ENCODE data around the gene CLEC7A. TPM values are rescaled to one million over a fixed set of nuclear protein-coding genes. Genes with fewer than 3 reads are reported as not detected.

The CLEC7A gene
- total RNA-seq, 2 donors from 2014 or later, result 3.4 to 4.6 TPM

DNA sequence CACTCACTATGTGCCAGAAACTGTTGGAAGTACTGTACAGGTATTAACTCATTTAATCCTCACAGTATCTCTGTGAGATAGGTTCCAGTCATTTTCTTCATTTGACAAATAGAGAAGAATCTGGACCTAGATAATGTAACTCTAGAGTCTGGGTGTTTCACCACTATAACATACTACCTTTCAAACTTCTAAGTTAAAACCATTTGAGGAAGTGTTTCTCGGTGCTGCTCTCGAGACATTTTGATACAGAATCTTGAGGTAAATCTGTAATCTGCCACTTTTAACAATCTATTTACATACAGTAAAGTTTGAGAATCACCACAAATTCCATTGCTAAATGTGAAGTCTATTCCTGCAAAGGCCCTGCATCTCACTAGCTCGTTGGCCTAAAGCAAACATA lies 33.1 kb upstream of the CLEC7A start:
- Histone ChIP-seq H3K4me1 (replicated peaks) (no peaks in the 10 kb centered on the region), H3K27me3 (replicated peaks; ENCODE audit: insufficient read depth) (no peaks in the 10 kb centered on the region), H3K4me3 (no peak overlapping the region), H3K27ac (no peak overlapping the region), H3K9me3 (no peaks in the 10 kb centered on the region), H3K36me3 (no peaks in the 10 kb centered on the region)
- no peak for TF ChIP-seq POLR2A (IDR thresholded peaks at IDR 0.05)
- no peak for TF ChIP-seq POLR2AphosphoS5 (IDR thresholded peaks at IDR 0.05)
- TF ChIP-seq, protein P1, sequence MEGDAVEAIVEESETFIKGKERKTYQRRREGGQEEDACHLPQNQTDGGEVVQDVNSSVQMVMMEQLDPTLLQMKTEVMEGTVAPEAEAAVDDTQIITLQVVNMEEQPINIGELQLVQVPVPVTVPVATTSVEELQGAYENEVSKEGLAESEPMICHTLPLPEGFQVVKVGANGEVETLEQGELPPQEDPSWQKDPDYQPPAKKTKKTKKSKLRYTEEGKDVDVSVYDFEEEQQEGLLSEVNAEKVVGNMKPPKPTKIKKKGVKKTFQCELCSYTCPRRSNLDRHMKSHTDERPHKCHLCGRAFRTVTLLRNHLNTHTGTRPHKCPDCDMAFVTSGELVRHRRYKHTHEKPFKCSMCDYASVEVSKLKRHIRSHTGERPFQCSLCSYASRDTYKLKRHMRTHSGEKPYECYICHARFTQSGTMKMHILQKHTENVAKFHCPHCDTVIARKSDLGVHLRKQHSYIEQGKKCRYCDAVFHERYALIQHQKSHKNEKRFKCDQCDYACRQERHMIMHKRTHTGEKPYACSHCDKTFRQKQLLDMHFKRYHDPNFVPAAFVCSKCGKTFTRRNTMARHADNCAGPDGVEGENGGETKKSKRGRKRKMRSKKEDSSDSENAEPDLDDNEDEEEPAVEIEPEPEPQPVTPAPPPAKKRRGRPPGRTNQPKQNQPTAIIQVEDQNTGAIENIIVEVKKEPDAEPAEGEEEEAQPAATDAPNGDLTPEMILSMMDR (IDR thresholded peaks at IDR 0.05), result no peak
- DNase-seq (ENCODE audit: low spot score), result no peak
- 74% methylated on average over 3 of the region's 3 CpGs for WGBS
- intact Hi-C loops (cut with DNase I), result no loop called here

DNA sequence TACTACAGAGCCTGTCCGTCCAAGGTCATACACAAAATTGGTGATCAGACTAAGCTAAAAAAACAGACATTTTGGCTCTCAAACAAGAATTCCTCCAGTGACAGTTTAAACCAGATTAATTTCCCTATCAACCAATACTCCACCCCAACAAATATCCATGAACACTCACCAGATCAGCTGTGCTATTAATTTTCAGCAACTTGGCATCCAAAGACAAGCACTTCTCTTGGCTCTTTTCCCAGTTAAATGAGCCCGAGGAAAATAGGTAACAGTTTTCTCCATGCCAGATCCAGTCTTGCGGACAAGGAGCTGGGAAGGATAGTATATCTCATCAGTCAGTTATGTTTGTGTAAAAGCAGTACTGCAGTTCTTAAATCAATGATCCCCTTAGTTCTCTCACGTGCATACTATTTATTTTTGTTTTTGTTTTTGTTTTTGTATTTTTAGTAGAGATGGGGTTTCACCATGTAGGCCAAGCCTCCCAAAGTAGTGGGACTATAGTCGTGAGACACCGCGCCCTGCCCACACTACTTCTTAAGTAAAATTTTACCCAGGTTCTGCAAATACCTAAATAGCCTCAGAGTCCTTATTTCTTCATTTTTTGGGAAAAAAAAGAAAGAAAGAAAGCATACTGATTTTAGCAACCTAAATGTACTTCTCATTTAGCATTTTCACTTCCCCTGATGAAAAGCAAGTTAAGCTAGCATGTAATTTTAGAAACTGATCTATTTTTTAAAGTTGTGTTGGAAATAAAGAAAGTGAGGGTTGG lies 30.8 kb upstream of the CLEC7A start:
- Histone ChIP-seq H3K27me3 (replicated peaks; ENCODE audit: insufficient read depth) (no peaks in the 10 kb centered on the region), H3K36me3 (no peaks in the 10 kb centered on the region), H3K4me1 (replicated peaks) (no peaks in the 10 kb centered on the region), H3K9me3 (no peaks in the 10 kb centered on the region), H3K27ac (no peak overlapping the region), H3K4me3 (no peak overlapping the region)
- TF ChIP-seq POLR2A (IDR thresholded peaks at IDR 0.05) (no peak), POLR2AphosphoS5 (IDR thresholded peaks at IDR 0.05) (no peak)
- no peak for DNase-seq (ENCODE audit: low spot score)
- 44% methylated on average over 7 of the region's 7 CpGs for WGBS
- intact Hi-C loops (cut with DNase I), result no loop called here

DNA sequence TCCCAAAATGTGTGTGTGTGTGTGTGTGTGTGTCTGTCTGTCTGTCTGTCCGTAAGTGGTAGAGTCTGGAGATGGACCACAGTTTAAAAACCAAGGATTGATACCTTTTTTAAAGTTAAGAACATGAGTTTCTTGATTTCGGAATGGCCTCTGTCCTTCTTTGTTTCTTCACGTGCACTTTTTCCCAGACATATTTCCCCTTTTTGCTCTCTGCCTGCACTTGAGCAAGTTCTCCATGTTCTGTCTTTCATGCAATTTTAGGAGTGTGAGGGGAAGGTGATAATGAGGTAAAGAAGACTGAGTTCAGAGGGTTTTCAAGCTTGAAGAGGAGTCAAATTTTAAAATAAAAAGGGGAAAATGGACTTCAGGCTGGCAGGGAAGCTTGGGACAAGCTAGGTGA lies 29.3 kb upstream of the CLEC7A start:
- intact Hi-C loops (cut with DNase I), result no loop called here
- 43% methylated on average over 3 of the region's 3 CpGs for WGBS
- Histone ChIP-seq H3K4me1 (replicated peaks) (no peaks in the 10 kb centered on the region), H3K9me3 (no peaks in the 10 kb centered on the region), H3K27ac (no peak overlapping the region), H3K4me3 (no peak overlapping the region), H3K36me3 (no peaks in the 10 kb centered on the region), H3K27me3 (replicated peaks; ENCODE audit: insufficient read depth) (no peaks in the 10 kb centered on the region)
- no peak for DNase-seq (ENCODE audit: low spot score)
- TF ChIP-seq POLR2AphosphoS5 (IDR thresholded peaks at IDR 0.05) (no peak), POLR2A (IDR thresholded peaks at IDR 0.05) (no peak)
- TF ChIP-seq, protein P1 (IDR thresholded peaks at IDR 0.05), result no peak

DNA sequence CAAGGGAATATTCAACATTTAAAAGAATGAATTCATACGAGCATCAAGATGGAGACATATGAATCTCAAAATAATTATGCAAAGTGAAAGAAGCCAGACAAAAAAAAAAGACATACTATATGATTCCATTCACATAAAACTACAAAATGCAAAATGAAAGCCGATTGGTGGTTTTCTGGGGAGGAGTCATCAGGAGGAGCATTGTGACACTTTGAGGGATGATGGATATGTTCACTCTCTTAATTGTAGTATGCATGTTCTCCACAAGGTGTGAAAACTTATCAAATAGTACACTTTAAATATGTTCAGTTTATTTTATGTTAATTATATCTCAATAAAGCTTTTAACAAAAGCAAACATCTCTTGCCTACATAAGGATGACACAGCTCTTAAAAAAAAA lies 28.4 kb upstream of the CLEC7A start:
- Histone ChIP-seq H3K9me3 (no peaks in the 10 kb centered on the region), H3K27me3 (replicated peaks; ENCODE audit: insufficient read depth) (no peaks in the 10 kb centered on the region), H3K27ac (no peak overlapping the region), H3K4me1 (replicated peaks) (no peaks in the 10 kb centered on the region), H3K4me3 (no peak overlapping the region), H3K36me3 (no peaks in the 10 kb centered on the region)
- intact Hi-C loops (cut with DNase I), result no loop called here
- DNase-seq (ENCODE audit: low spot score), result no peak
- 94% methylated on average over 2 of the region's 2 CpGs for WGBS
- TF ChIP-seq POLR2A (IDR thresholded peaks at IDR 0.05), result no peak
- TF ChIP-seq, protein P1 (IDR thresholded peaks at IDR 0.05), result no peak
- no peak for TF ChIP-seq POLR2AphosphoS5 (IDR thresholded peaks at IDR 0.05)

DNA sequence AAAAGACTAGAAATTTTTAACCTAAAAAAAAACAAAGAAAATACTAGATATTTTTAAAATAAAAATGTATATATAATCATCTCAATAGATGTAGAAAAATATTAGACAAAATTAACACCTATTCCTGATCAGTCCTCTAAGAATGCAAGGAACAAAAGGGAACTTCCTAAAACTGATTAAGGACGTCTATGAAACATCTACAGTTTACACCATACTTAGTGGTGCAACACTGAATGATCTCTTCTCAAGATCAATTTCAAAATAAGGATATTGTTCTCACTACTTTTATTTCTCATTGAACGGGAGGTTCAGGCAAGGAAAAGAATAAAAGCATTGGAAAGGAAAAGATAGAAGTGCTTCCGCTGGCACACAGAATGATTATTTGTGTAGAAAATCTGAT lies 26.0 kb upstream of the CLEC7A start:
- no peak for DNase-seq (ENCODE audit: low spot score)
- 77% methylated on average over 3 of the region's 3 CpGs for WGBS
- Histone ChIP-seq H3K4me3 (no peak overlapping the region), H3K27ac (no peak overlapping the region), H3K27me3 (replicated peaks; ENCODE audit: insufficient read depth) (no peaks in the 10 kb centered on the region), H3K36me3 (no peaks in the 10 kb centered on the region), H3K4me1 (replicated peaks) (no peaks in the 10 kb centered on the region), H3K9me3 (no peaks in the 10 kb centered on the region)
- TF ChIP-seq, protein P1 (IDR thresholded peaks at IDR 0.05), result no peak
- TF ChIP-seq POLR2AphosphoS5 (IDR thresholded peaks at IDR 0.05), result no peak
- TF ChIP-seq POLR2A (IDR thresholded peaks at IDR 0.05), result no peak
- intact Hi-C loops (cut with DNase I), result no loop called here

All from prostate gland (tissue), 2 donors.